ENCODE data around the gene SH3GL3.

Gene SH3GL3

GRCh38 chr15:83496766-83497165 is 49.6 kb downstream of the SH3GL3 start:
- no peak for TF ChIP-seq CTCF (IDR thresholded peaks at IDR 0.05; ENCODE audit: insufficient read depth, low read depth, low read length, missing control alignments)
- H3K4me3 ChIP-seq (ENCODE audit: low read depth, low read length): no peak overlapping the region
- no peak for DNase-seq (ENCODE audit: low read depth)

- H3K4me3 ChIP-seq (ENCODE audit: low read depth, low read length): no peak overlapping the region
- no peak for TF ChIP-seq CTCF (IDR thresholded peaks at IDR 0.05; ENCODE audit: insufficient read depth, low read depth, low read length, missing control alignments)
- DNase-seq (ENCODE audit: low read depth): no peak
Observed at GRCh38 chr15:83498374-83498773, 51.2 kb downstream of the SH3GL3 start.

DNA sequence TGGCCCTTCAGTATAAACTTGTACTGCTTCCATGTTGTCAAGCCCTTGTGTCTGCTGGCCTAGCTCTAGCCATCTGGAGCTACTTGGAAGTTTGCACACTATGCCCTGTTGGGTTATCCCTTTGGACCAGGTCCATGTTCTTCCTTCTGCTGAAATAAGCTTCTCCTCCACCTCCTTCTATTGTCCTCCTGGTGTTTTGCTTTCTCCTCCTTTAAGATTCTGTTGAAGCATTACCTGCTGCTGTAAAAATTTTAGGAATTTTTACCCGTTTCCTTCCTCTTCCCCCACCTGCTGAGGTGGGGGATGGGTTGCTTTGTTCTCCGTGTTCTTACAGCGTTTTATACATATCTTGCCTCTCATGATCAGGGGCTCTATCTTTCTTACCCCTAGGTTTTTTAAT is 51.7 kb downstream of the SH3GL3 start:
- H3K4me3 ChIP-seq (ENCODE audit: low read depth, low read length): no peak overlapping the region
- no peak for DNase-seq (ENCODE audit: low read depth)
- TF ChIP-seq CTCF (IDR thresholded peaks at IDR 0.05; ENCODE audit: insufficient read depth, low read depth, low read length, missing control alignments): no peak

DNA sequence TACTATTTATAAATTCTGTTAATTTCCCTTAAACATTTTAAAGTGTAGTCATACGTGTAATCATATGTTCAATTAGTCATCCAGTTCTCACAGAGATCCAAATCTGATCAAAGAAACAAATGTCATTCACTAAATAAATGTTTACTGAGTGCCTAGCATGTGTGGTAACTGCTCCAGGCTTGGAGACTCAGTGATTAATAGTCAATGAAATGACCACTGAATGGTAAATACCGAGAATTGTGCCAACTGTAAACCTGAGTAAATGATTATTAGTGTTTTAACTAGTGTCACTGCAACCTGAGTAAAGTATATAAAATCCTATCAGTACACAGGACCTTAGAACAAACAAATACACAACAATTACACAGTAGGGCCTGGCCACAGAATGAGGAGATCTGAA is 52.3 kb downstream of the SH3GL3 start:
- TF ChIP-seq CTCF (IDR thresholded peaks at IDR 0.05; ENCODE audit: insufficient read depth, low read depth, low read length, missing control alignments): no peak
- DNase-seq (ENCODE audit: low read depth): no peak
- H3K4me3 ChIP-seq (ENCODE audit: low read depth, low read length): no peak overlapping the region

DNA sequence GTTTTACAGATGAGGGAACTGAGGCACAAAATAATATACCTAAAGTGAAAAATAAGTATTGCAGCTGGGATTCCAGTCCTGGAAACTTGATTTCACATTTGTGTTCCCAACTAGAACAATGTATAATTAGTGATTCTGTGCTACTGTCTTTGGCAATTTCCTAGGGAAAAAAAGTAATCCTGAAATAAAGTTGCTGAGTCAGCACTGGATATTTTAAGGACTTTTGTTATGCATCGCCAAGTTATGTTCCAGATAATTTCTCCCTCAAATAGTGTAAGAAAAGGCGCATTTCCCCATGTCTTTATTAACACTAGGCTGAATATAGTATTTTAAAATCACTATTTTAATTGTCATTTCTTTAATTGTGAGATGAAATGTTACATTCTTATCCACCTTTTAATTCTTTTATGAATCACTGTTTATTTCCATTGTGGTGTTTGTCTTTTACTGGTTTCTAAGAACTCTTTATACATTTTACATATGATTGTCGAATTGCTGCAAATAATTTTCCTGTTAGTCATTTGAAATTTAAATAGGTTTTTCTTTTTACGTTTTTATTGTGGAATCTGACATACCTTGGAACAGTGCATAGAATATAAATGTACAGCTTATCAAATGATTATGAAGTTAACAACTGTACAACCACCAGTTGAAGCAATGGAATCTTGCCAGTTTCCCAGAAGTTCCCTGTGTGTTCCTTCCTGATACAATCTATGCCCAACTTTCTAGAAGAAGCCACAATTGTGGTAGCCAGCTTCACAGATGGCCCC is 56.6 kb downstream of the SH3GL3 start:
- no peak overlapping the region for H3K4me3 ChIP-seq (ENCODE audit: low read depth, low read length)
- no peak for TF ChIP-seq CTCF (IDR thresholded peaks at IDR 0.05; ENCODE audit: insufficient read depth, low read depth, low read length, missing control alignments)
- DNase-seq (ENCODE audit: low read depth): no peak

- TF ChIP-seq CTCF (IDR thresholded peaks at IDR 0.05; ENCODE audit: insufficient read depth, low read depth, low read length, missing control alignments): no peak
- DNase-seq (ENCODE audit: low read depth): no peak
- no peak overlapping the region for H3K4me3 ChIP-seq (ENCODE audit: low read depth, low read length)
Observed at GRCh38 chr15:83504365-83504764, 57.2 kb downstream of the SH3GL3 start.

DNA sequence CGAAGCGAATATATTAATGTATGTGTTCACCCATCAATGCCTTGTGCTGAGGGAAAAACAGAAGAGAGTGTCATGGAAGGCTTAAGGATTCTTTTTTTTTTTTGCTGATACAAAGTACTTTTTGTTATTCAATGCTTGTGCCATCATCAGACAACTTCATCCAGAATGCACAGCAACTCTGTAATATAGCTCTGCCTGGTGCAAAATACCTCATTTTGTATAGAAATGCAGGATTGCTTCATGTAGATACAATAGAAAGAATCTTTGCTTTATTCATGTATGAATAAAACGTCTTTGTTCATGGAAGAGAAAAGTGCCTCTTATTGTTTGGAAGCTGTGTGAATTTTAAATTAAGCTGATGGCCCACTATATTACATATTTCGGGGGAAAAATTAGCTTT is 62.9 kb downstream of the SH3GL3 start:
- TF ChIP-seq CTCF (IDR thresholded peaks at IDR 0.05; ENCODE audit: insufficient read depth, low read depth, low read length, missing control alignments): no peak
- no peak for DNase-seq (ENCODE audit: low read depth)
- no peak overlapping the region for H3K4me3 ChIP-seq (ENCODE audit: low read depth, low read length)
